VCaP (cell line): ENCODE data around the gene DPEP2NB.

ENCODE experiments used
- H3K27ac ChIP-seq: fragments of 450-650 bp; 2 replicates; pipeline ENCODE4 v1.5.1; 2017
- CTCF ChIP-seq: fragments of 450-650 bp; conservative IDR thresholded peaks from 2 replicates; pipeline ENCODE4 v1.5.1; 2017; ENCODE audit warnings: mild to moderate bottlenecking, moderate library complexity

The DPEP2NB gene

GRCh38 chr16:68015681-68016080, at the start of gene DPEP2NB:
Gene DPEP2NB (minus strand): TSS chr16:68015911. CDS start chr16:68015770, 141 bp downstream.
- H3K27ac ChIP-seq = no peak within 1 kb of the TSS
- no peak for TF ChIP-seq CTCF

- peak; percentile 81 for TF ChIP-seq CTCF
- no peak overlapping the region for H3K27ac ChIP-seq
Measured at GRCh38 chr16:68064791-68065365, 49.2 kb upstream of the DPEP2NB start.

- no peak for TF ChIP-seq CTCF
- no peak overlapping the region for H3K27ac ChIP-seq
Measured at GRCh38 chr16:68062910-68063393, 47.2 kb upstream of the DPEP2NB start.

- no peak for TF ChIP-seq CTCF
- no peak overlapping the region for H3K27ac ChIP-seq
Measured at GRCh38 chr16:68061396-68061795, 45.7 kb upstream of the DPEP2NB start.

GRCh38 chr16:68059804-68060203, 44.1 kb upstream of the DPEP2NB start:
- H3K27ac ChIP-seq = no peak overlapping the region
- no peak for TF ChIP-seq CTCF

- no peak for TF ChIP-seq CTCF
- H3K27ac ChIP-seq = no peak overlapping the region
Measured at GRCh38 chr16:68055395-68055794, 39.7 kb upstream of the DPEP2NB start.

- no peak overlapping the region for H3K27ac ChIP-seq
- no peak for TF ChIP-seq CTCF
Measured at GRCh38 chr16:68049449-68049848, 33.7 kb upstream of the DPEP2NB start.
